Measurements from ENCODE around the gene ARSG.
A peak's percentile ranks its signal among the peaks of the same experiment; 100 is the strongest.

ARSG gene

GRCh38 chr17:68301438-68301959 lies 10.2 kb downstream of the ARSG start:
- no peak overlapping the region for H3K4me3 Mint-ChIP-seq
- DNase-seq, result no peak
- peaks cover 8% of the 10 kb centered on the region for H3K27me3 Mint-ChIP-seq (ENCODE audit: low read depth, poor library complexity)
- H3K27ac Mint-ChIP-seq, result peak overlapping the region; percentile 3
- no peak for TF ChIP-seq CTCF (IDR thresholded peaks at IDR 0.05)
- peaks cover 5% of the 10 kb centered on the region for H3K36me3 Mint-ChIP-seq (ENCODE audit: low read depth)
- H3K9me3 Mint-ChIP-seq, result peaks cover 7% of the 10 kb centered on the region
- H3K4me1 Mint-ChIP-seq, result peaks cover 17% of the 10 kb centered on the region

- peak overlapping the region; percentile 95 for H3K27ac Mint-ChIP-seq
- peaks cover 3% of the 10 kb centered on the region for H3K27me3 Mint-ChIP-seq (ENCODE audit: low read depth, poor library complexity)
- TF ChIP-seq CTCF (IDR thresholded peaks at IDR 0.05), result no peak
- no peak for DNase-seq
- H3K4me1 Mint-ChIP-seq, result peaks cover 17% of the 10 kb centered on the region
- H3K4me3 Mint-ChIP-seq, result no peak overlapping the region
- peaks cover 9% of the 10 kb centered on the region for H3K36me3 Mint-ChIP-seq (ENCODE audit: low read depth)
- H3K9me3 Mint-ChIP-seq, result peaks cover 7% of the 10 kb centered on the region
Observed at GRCh38 chr17:68302066-68302564, 10.8 kb downstream of the ARSG start.

GRCh38 chr17:68302666-68303065 lies 11.4 kb downstream of the ARSG start:
- H3K9me3 Mint-ChIP-seq, result peaks cover 8% of the 10 kb centered on the region
- H3K27me3 Mint-ChIP-seq (ENCODE audit: low read depth, poor library complexity), result peaks cover 3% of the 10 kb centered on the region
- H3K4me3 Mint-ChIP-seq, result no peak overlapping the region
- peak overlapping the region; percentile 95 for H3K27ac Mint-ChIP-seq
- peaks cover 14% of the 10 kb centered on the region for H3K36me3 Mint-ChIP-seq (ENCODE audit: low read depth)
- TF ChIP-seq CTCF (IDR thresholded peaks at IDR 0.05), result no peak
- H3K4me1 Mint-ChIP-seq, result peaks cover 22% of the 10 kb centered on the region
- no peak for DNase-seq

- Mint-ChIP-seq H3K4me3 (no peak overlapping the region), H3K9me3 (peaks cover 16% of the 10 kb centered on the region), H3K36me3 (ENCODE audit: low read depth) (peaks cover 17% of the 10 kb centered on the region), H3K27ac (no peak overlapping the region), H3K27me3 (ENCODE audit: low read depth, poor library complexity) (peaks cover 3% of the 10 kb centered on the region), H3K4me1 (peaks cover 27% of the 10 kb centered on the region)
- no peak for DNase-seq
- TF ChIP-seq CTCF (IDR thresholded peaks at IDR 0.05), result no peak
Observed at GRCh38 chr17:68304706-68305105, 13.4 kb downstream of the ARSG start.

GRCh38 chr17:68305142-68305541 lies 13.8 kb downstream of the ARSG start:
- peak overlapping the region; percentile 68 for H3K27ac Mint-ChIP-seq
- H3K4me1 Mint-ChIP-seq, result peaks cover 27% of the 10 kb centered on the region
- DNase-seq, result no peak
- H3K9me3 Mint-ChIP-seq, result peaks cover 16% of the 10 kb centered on the region
- H3K27me3 Mint-ChIP-seq (ENCODE audit: low read depth, poor library complexity), result peaks cover 3% of the 10 kb centered on the region
- peaks cover 17% of the 10 kb centered on the region for H3K36me3 Mint-ChIP-seq (ENCODE audit: low read depth)
- TF ChIP-seq CTCF (IDR thresholded peaks at IDR 0.05), result no peak
- H3K4me3 Mint-ChIP-seq, result no peak overlapping the region

- no peak for DNase-seq
- H3K36me3 Mint-ChIP-seq (ENCODE audit: low read depth), result peaks cover 17% of the 10 kb centered on the region
- peaks cover 1% of the 10 kb centered on the region for H3K27me3 Mint-ChIP-seq (ENCODE audit: low read depth, poor library complexity)
- peaks cover 25% of the 10 kb centered on the region for H3K4me1 Mint-ChIP-seq
- H3K9me3 Mint-ChIP-seq, result peaks cover 11% of the 10 kb centered on the region
- H3K4me3 Mint-ChIP-seq, result no peak overlapping the region
- no peak overlapping the region for H3K27ac Mint-ChIP-seq
- TF ChIP-seq CTCF (IDR thresholded peaks at IDR 0.05), result no peak
Observed at GRCh38 chr17:68306819-68307218, 15.5 kb downstream of the ARSG start.

All from nephron progenitor cell (in vitro differentiated cells).